Central memory CD8-positive, alpha-beta T cell (primary cell): ENCODE results near the gene DBX2.

Experiments used
- ATAC-seq: fragments of 150-1000 bp; cut with Tn5 transposase; replicated peaks from 2 replicates; pipeline ENCODE4 v1.10.0; 2022; ENCODE audit warnings: mild to moderate bottlenecking, moderate FRiP score, moderate number of reproducible peaks; ENCODE audit not compliant: poor library complexity, severe bottlenecking; ENCODE audit errors: extremely low read depth
- DNase-seq, 2 donors: peaks; one replicate each; pipeline ENCODE4 v3.0.0; 2021; ENCODE audit warnings: low spot score in 2 of 2
- H3K27ac Mint-ChIP-seq: one replicate; pipeline ENCODE4 v1.8.0; 2022; ENCODE audit warnings: low read depth, mild to moderate bottlenecking, moderate library complexity, mixed read lengths
- H3K27me3 Mint-ChIP-seq: one replicate; pipeline ENCODE4 v1.8.0; 2022; ENCODE audit warnings: mixed read lengths
- H3K36me3 Mint-ChIP-seq: one replicate; pipeline ENCODE4 v1.8.0; 2022; ENCODE audit warnings: mild to moderate bottlenecking, moderate library complexity, mixed read lengths; ENCODE audit not compliant: insufficient read depth
- H3K4me1 Mint-ChIP-seq: one replicate; pipeline ENCODE4 v1.8.0; 2022; ENCODE audit warnings: mixed read lengths
- H3K4me3 Mint-ChIP-seq: one replicate; pipeline ENCODE4 v1.8.0; 2022; ENCODE audit warnings: mild to moderate bottlenecking, moderate library complexity, mixed read lengths
- H3K9me3 Mint-ChIP-seq: one replicate; pipeline ENCODE4 v1.8.0; 2022; ENCODE audit warnings: mixed read lengths

The DBX2 gene

GRCh38 chr12:45051572-45052125, 750 bp upstream of the DBX2 start:
- no peak overlapping the region for H3K4me3 Mint-ChIP-seq
- no peaks in the 10 kb centered on the region for H3K36me3 Mint-ChIP-seq
- ATAC-seq: no peak
- no peak for DNase-seq
- H3K27me3 Mint-ChIP-seq: peaks cover 66% of the 10 kb centered on the region
- H3K4me1 Mint-ChIP-seq: no peaks in the 10 kb centered on the region
- H3K27ac Mint-ChIP-seq: no peak overlapping the region
- no peaks in the 10 kb centered on the region for H3K9me3 Mint-ChIP-seq

- Mint-ChIP-seq H3K27me3 (peaks cover 80% of the 10 kb centered on the region), H3K36me3 (no peaks in the 10 kb centered on the region), H3K9me3 (no peaks in the 10 kb centered on the region), H3K27ac (no peak overlapping the region), H3K4me1 (no peaks in the 10 kb centered on the region), H3K4me3 (no peak overlapping the region)
- ATAC-seq (no peak), DNase-seq (no peak)
Measured at GRCh38 chr12:45049912-45050750, 768 bp downstream of the DBX2 start.

GRCh38 chr12:45042599-45042998, 8.3 kb downstream of the DBX2 start:
- Mint-ChIP-seq H3K9me3 (no peaks in the 10 kb centered on the region), H3K27me3 (peaks cover 49% of the 10 kb centered on the region), H3K36me3 (no peaks in the 10 kb centered on the region), H3K27ac (no peak overlapping the region), H3K4me3 (no peak overlapping the region), H3K4me1 (no peaks in the 10 kb centered on the region)
- DNase-seq (no peak), ATAC-seq (no peak)

DNA sequence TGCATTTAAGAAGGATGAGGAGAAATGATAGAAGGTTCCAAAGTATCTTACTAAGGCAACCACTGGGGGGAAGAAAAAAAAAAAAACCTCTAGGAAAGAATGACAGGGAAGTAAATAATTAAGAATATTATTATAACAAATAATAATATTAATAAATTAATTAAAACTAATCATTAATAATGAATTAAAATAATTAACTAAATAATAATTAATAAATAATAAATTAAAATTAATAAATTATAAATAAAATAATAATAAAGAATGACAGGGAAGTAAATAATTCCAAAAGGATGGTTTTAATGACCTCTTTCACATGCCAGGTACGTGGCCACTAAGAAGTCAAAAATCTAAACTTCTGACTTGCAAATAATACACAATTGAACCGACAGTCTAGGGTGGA, 9.9 kb downstream of the DBX2 start:
- no peaks in the 10 kb centered on the region for H3K9me3 Mint-ChIP-seq
- no peak overlapping the region for H3K27ac Mint-ChIP-seq
- DNase-seq (no peak), ATAC-seq (no peak)
- no peaks in the 10 kb centered on the region for H3K36me3 Mint-ChIP-seq
- no peaks in the 10 kb centered on the region for H3K4me1 Mint-ChIP-seq
- H3K4me3 Mint-ChIP-seq: no peak overlapping the region
- H3K27me3 Mint-ChIP-seq: peaks cover 33% of the 10 kb centered on the region

DNA sequence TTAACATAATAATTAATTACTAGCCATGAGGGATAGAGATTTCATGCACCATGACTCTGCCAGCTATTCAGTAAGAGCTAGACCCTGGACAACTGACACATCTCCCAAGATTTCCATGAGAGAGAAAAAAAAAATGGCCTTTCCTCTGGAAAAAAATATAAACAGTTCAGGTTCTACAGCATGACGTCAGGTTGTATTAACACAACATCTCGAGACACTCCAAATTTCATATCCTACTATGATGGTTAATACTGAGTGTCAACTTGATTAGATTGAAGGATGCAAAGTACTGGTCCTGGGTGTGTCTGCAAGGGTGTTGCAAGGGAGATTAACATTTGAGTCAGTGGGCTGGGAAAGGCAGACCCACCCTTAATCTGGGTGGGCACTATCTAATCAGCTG, 11.1 kb downstream of the DBX2 start:
- Mint-ChIP-seq H3K4me3 (no peak overlapping the region), H3K4me1 (peaks cover 10% of the 10 kb centered on the region), H3K9me3 (no peaks in the 10 kb centered on the region), H3K27me3 (peaks cover 38% of the 10 kb centered on the region), H3K27ac (no peak overlapping the region), H3K36me3 (no peaks in the 10 kb centered on the region)
- ATAC-seq: no peak
- DNase-seq: no peak

- Mint-ChIP-seq H3K4me1 (peaks cover 13% of the 10 kb centered on the region), H3K4me3 (no peak overlapping the region), H3K9me3 (no peaks in the 10 kb centered on the region), H3K27me3 (peaks cover 37% of the 10 kb centered on the region), H3K27ac (no peak overlapping the region), H3K36me3 (no peaks in the 10 kb centered on the region)
- DNase-seq (no peak), ATAC-seq (no peak)
Measured at GRCh38 chr12:45034861-45035265, 16.0 kb downstream of the DBX2 start.

DNA sequence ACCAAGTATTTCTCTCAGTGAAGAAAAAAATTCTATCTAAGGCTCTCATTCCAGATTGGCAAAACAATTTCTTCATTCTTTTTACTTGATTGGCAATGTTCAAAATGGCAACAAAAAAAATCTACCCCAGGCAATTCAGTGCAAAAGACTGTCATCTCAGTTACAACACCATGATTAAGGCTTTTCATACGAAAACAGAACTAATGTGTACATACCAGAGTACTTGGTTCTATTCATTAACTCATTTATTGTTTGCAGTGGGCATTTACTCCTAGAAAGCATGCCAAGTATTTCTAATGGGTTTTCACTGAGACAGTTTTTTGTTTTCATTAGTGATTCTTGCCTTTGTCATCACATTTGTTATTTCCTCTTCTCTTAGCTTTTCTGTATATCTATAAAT, 33.0 kb downstream of the DBX2 start:
- H3K27me3 Mint-ChIP-seq: peaks cover 10% of the 10 kb centered on the region
- no peaks in the 10 kb centered on the region for H3K36me3 Mint-ChIP-seq
- H3K4me3 Mint-ChIP-seq: no peak overlapping the region
- no peak for ATAC-seq
- H3K9me3 Mint-ChIP-seq: peaks cover 6% of the 10 kb centered on the region
- no peak overlapping the region for H3K27ac Mint-ChIP-seq
- DNase-seq: no peak
- H3K4me1 Mint-ChIP-seq: no peaks in the 10 kb centered on the region

DNA sequence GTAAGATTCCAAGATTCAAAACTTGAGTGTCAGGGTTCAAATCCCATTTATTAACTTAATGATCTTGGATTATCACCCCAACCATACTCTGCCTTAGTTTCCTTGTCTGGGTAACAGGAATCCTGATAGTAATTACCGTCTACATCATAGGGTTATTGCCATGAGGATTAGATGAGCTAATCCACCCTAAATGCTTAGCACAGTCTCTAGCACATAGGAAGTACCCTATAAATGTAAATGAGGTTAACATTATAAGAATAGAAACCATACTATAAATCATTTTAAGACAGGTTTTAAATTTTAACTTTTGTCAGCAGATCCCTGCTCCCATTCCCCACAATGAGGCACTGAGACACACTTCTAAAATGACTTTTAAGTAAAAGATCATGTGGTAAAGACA, 36.5 kb downstream of the DBX2 start:
- Mint-ChIP-seq H3K9me3 (no peaks in the 10 kb centered on the region), H3K27ac (no peak overlapping the region), H3K4me3 (no peak overlapping the region), H3K27me3 (no peaks in the 10 kb centered on the region), H3K36me3 (no peaks in the 10 kb centered on the region), H3K4me1 (no peaks in the 10 kb centered on the region)
- DNase-seq: no peak
- ATAC-seq: no peak

DNA sequence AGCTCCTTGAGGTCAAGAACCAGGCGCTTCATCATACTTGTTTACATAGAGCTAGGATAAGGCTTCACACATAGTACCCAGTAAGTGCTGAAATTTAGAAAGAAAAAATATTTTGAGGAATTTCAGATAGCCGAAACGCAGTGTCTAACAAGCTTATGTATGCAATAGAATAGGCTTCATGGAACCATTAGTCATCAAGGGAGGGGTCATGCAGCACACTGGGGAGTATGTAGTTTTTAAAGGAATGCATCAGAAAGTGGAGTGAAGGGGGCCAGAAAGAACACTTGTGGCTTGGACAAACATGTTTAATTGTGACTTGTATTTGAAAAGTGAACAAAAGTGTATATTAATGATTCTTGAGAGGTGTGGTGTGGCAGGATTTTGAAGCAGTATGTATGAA, 38.1 kb downstream of the DBX2 start:
- no peaks in the 10 kb centered on the region for H3K36me3 Mint-ChIP-seq
- no peak for ATAC-seq
- no peaks in the 10 kb centered on the region for H3K4me1 Mint-ChIP-seq
- no peak overlapping the region for H3K4me3 Mint-ChIP-seq
- no peaks in the 10 kb centered on the region for H3K27me3 Mint-ChIP-seq
- no peak for DNase-seq
- H3K27ac Mint-ChIP-seq: no peak overlapping the region
- H3K9me3 Mint-ChIP-seq: no peaks in the 10 kb centered on the region

DNA sequence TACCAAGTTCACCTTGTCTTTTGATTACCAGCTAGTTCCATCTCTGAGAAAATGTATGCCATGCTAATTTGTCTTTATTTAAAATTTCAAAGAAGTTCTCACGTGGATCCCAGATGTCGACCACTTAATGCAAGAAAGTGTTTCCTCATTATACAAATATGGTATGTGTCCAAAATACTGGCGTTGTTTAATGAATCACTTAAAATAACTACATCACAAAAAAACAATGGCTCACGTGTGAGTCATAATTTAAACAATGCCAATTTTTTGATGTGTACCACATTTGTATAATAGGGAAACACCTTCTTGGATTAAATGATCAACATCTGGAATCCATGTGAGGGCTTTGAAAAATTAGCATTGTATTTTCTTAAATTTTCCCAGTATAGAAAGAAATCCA, 40.8 kb downstream of the DBX2 start:
- H3K4me1 Mint-ChIP-seq: no peaks in the 10 kb centered on the region
- no peak for DNase-seq
- no peak for ATAC-seq
- no peaks in the 10 kb centered on the region for H3K27me3 Mint-ChIP-seq
- H3K36me3 Mint-ChIP-seq: no peaks in the 10 kb centered on the region
- H3K27ac Mint-ChIP-seq: no peak overlapping the region
- H3K4me3 Mint-ChIP-seq: no peak overlapping the region
- H3K9me3 Mint-ChIP-seq: no peaks in the 10 kb centered on the region

DNA sequence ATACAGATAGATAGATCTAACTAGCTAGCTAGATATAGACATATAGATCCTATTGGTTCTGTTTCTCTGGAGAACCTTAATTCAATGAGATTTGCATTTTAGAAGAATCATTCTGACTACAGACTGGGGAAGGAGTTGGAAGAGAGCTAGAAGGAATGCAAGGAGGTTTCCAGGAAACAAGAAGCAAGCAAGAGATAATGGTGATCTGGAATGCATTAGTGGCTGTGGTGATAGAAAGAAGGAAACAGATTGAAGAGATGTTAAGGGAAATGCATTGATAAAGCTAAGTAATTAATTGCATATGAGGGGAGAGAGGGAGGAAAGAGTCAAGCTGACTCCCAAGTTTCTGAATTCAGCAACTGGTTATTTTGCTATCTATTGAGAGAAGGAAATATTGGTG, 42.7 kb downstream of the DBX2 start:
- DNase-seq: no peak
- Mint-ChIP-seq H3K27ac (no peak overlapping the region), H3K9me3 (no peaks in the 10 kb centered on the region), H3K36me3 (no peaks in the 10 kb centered on the region), H3K4me3 (no peak overlapping the region), H3K4me1 (no peaks in the 10 kb centered on the region), H3K27me3 (no peaks in the 10 kb centered on the region)
- no peak for ATAC-seq

DNA sequence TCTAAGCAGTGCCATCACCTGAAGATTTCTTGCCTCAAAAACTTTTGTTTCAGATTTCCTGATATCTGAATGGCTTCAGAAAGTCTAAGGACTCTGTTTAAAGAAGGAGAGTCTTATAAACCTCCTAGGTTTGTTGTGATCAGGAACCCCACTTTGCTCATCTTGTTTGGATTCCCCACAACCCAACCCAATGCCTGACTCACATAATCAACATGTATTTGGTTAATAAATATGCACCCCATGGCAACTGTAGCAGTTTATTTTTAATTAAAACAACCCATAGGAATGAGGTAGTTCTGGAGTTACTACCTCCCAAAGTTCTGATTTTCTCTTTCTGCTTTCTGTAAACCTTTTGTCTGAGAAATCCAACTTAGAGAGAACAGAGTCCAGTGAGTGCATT, 51.5 kb downstream of the DBX2 start:
- H3K27ac Mint-ChIP-seq: no peak overlapping the region
- H3K9me3 Mint-ChIP-seq: peaks cover 7% of the 10 kb centered on the region
- H3K27me3 Mint-ChIP-seq: peaks cover 11% of the 10 kb centered on the region
- no peaks in the 10 kb centered on the region for H3K4me1 Mint-ChIP-seq
- H3K4me3 Mint-ChIP-seq: no peak overlapping the region
- H3K36me3 Mint-ChIP-seq: no peaks in the 10 kb centered on the region
- ATAC-seq (no peak), DNase-seq (no peak)

- peaks cover 7% of the 10 kb centered on the region for H3K9me3 Mint-ChIP-seq
- ATAC-seq (no peak), DNase-seq (no peak)
- H3K4me1 Mint-ChIP-seq: no peaks in the 10 kb centered on the region
- H3K36me3 Mint-ChIP-seq: no peaks in the 10 kb centered on the region
- H3K27ac Mint-ChIP-seq: no peak overlapping the region
- H3K27me3 Mint-ChIP-seq: peaks cover 22% of the 10 kb centered on the region
- H3K4me3 Mint-ChIP-seq: no peak overlapping the region
Measured at GRCh38 chr12:44993161-44993560, 57.7 kb downstream of the DBX2 start.
